Psoas muscle (tissue), 8 donors: Measurements from ENCODE around the gene TOP3B. TPM values are rescaled to one million over a fixed set of nuclear protein-coding genes. Genes with fewer than 3 reads are reported as not detected.

Experiments used
- ATAC-seq, 4 donors: fragments of 200-7000 bp; cut with Tn5 transposase; one replicate each; pipeline ENCODE4 v1.9.1; 2020; ENCODE audit warnings: moderate library complexity in 3 of 4, mild to moderate bottlenecking in 2 of 4
- DNase-seq, 2 donors: peaks; one replicate each; pipeline ENCODE4 v3.0.0-alpha.2; 2020
- H3K27ac ChIP-seq: fragments of 200-600 bp; one replicate; pipeline ENCODE4 v1.8.0; 2022
- H3K27me3 ChIP-seq, 3 donors: fragments of 200-600 bp in 1 of 3; one replicate each; pipeline versions ENCODE4 v1.6.1 to v1.8.0; 2013 to 2022; ENCODE audit warnings: low read length in 2 of 3, mild to moderate bottlenecking in 2 of 3, moderate library complexity in 1 of 3; ENCODE audit not compliant: insufficient read depth in 3 of 3
- H3K36me3 ChIP-seq, 2 donors: fragments of 200-600 bp in 1 of 2; one replicate each; pipeline versions ENCODE4 v1.6.1 to v1.8.0; 2013 to 2022; ENCODE audit warnings: low read depth in 1 of 2, mild to moderate bottlenecking in 1 of 2, moderate library complexity in 1 of 2; ENCODE audit not compliant: insufficient read depth in 1 of 2
- H3K4me1 ChIP-seq: fragments of 200-600 bp; one replicate; pipeline ENCODE4 v1.8.0; 2022
- H3K4me3 ChIP-seq: fragments of 200-600 bp; one replicate; pipeline ENCODE4 v1.8.0; 2022; ENCODE audit warnings: mild to moderate bottlenecking
- H3K9me3 ChIP-seq: fragments of 200-600 bp; one replicate; pipeline ENCODE4 v1.8.0; 2022
- CTCF ChIP-seq: fragments of 200-600 bp; IDR thresholded peaks from one replicate; pipeline ENCODE4 v1.8.0; 2022; ENCODE audit warnings: antibody characterized with exemption
- WGBS, 3 donors: extraction: QIAGEN DNeasy Blood & Tissue Kit; methylation state at CpG; one replicate each; pipeline versions ENCODE4 v1.1.6 to v1.1.7; 2013; 5-methylcytosine and 5-hydroxymethylcytosine counted together
- intact Hi-C, 2 donors: fragments of 100-400 bp; cut with DNase I; formaldehyde crosslinking; loops; one replicate each; pipeline versions ENCODE4 v1.11.0 to v1.14.2; 2022
- polyA plus RNA-seq, 3 donors: library from polyadenylated mRNA; stranded (reverse); fragments of 200-250 nt; gene quantifications; one replicate each; pipeline ENCODE4 v1.2.3, GENCODE V29; 2013
- total RNA-seq, 4 donors: library from RNA; stranded (reverse); fragmentation: NEBNext Ultra II Directional in 2 of 4; extraction: Animal tissue kit (Norgen Biotek cat#: 25700) in 2 of 4; gene quantifications; one replicate each; pipeline versions ENCODE4 v1.2.1 to v1.2.4, GENCODE V29; 2021 to 2023
- donor health status: healthy with polysubstance abuse.
- donor health status: DM: no; HTN: no; CAD: no; lungs with moderate emphysema.
- donor health status: Bipolar disorder and iron deficiency.
- donor health status: healthy.
- donor health status: DM: yes; HTN: yes; CAD: no.
- donor health status: DM: no; HTN: no; CAD: no.
- donor health status: DM: no; HTN: no; CAD: no.
- donor health status: DM: yes; HTN: yes; CAD: no.

The TOP3B gene
- total and polyA plus RNA-seq, 7 donors: 5.4 to 13.5 (median 8.1) TPM

GRCh38 chr22:22019659-22020424, 37.3 kb upstream of the TOP3B start:
- Histone ChIP-seq H3K9me3 (no peaks in the 10 kb centered on the region), H3K4me1 (no peaks in the 10 kb centered on the region), H3K36me3 (no peaks in the 10 kb centered on the region), H3K27ac (no peak overlapping the region), H3K27me3 (no peaks in the 10 kb centered on the region), H3K4me3 (no peak overlapping the region)
- ATAC-seq: no peak
- 77 to 82% (median 80%) methylated on average over 7 of the region's 7 CpGs for WGBS, 3 donors
- intact Hi-C loops: no loop called here
- no peak for DNase-seq
- TF ChIP-seq CTCF: no peak

- Histone ChIP-seq H3K36me3 (no peaks in the 10 kb centered on the region), H3K4me3 (no peak overlapping the region), H3K27me3 (no peaks in the 10 kb centered on the region), H3K4me1 (no peaks in the 10 kb centered on the region), H3K27ac (no peak overlapping the region), H3K9me3 (no peaks in the 10 kb centered on the region)
- no peak for ATAC-seq
- no peak for TF ChIP-seq CTCF
- WGBS, 3 donors: 91 to 95% (median 94%) methylated on average over 10 of the region's 10 CpGs
- intact Hi-C loops: no loop called here
- DNase-seq: no peak
Observed at GRCh38 chr22:22018825-22019658, 36.5 kb upstream of the TOP3B start.

- H3K36me3 ChIP-seq: no peaks in the 10 kb centered on the region
- H3K27me3 ChIP-seq: peaks cover 0 to 4% (median 0%) of the 10 kb centered on the region in 3 donors
- DNase-seq: no peak
- TF ChIP-seq CTCF: no peak
- H3K27ac ChIP-seq: no peak overlapping the region
- H3K4me1 ChIP-seq: no peaks in the 10 kb centered on the region
- ATAC-seq: no peak
- H3K4me3 ChIP-seq: no peak overlapping the region
- no peaks in the 10 kb centered on the region for H3K9me3 ChIP-seq
- intact Hi-C loops: no loop called here
- 66 to 75% (median 67%) methylated on average over 3 of the region's 3 CpGs for WGBS, 3 donors
Observed at GRCh38 chr22:22015631-22016030, 33.0 kb upstream of the TOP3B start.

GRCh38 chr22:22014285-22014659, 31.7 kb upstream of the TOP3B start:
- WGBS, 3 donors: 82 to 89% (median 88%) methylated on average over 9 of the region's 9 CpGs
- intact Hi-C loops: no loop called here
- no peak for TF ChIP-seq CTCF
- Histone ChIP-seq H3K4me1 (no peaks in the 10 kb centered on the region), H3K27ac (no peak overlapping the region), H3K9me3 (no peaks in the 10 kb centered on the region), H3K4me3 (no peak overlapping the region), H3K27me3 (peaks cover under 1 to 4% (median 3%) of the 10 kb centered on the region in 3 donors), H3K36me3 (no peaks in the 10 kb centered on the region)
- DNase-seq (no peak), ATAC-seq (no peak)
